Measurements from ENCODE around the gene PCDH15.

GRCh38 chr10:54120806-54121205 is 680.2 kb downstream of the PCDH15 start:
- TF ChIP-seq CTCF (IDR thresholded peaks at IDR 0.05; ENCODE audit: poor library complexity) = no peak
- TF ChIP-seq EZH2 (IDR thresholded peaks at IDR 0.05; ENCODE audit: borderline replicate concordance) = no peak
